H1 (cell line): Measurements from ENCODE around the gene HSD17B1. TPM values are rescaled to one million over a fixed set of nuclear protein-coding genes. Genes with fewer than 3 reads are reported as not detected.

ENCODE experiments used
- CTCF ChIA-PET: fragments of 300-600 bp; sonication (Branson Sonifier 250); formaldehyde crosslinking; loops from one replicate; lab custom pipeline; 2021; ENCODE audit not compliant: partially characterized antibody; lab: Charles Lee
- POLR2A ChIA-PET: fragments of 300-600 bp; sonication (Branson Sonifier 250); formaldehyde crosslinking; loops from one replicate; lab custom pipeline; 2021; ENCODE audit warnings: inconsistent platforms; ENCODE audit not compliant: partially characterized antibody; lab: Charles Lee
- DNase-seq, 2 experiments: peaks; one replicate each; pipeline versions ENCODE4 v3.0.0 to v3.0.0-alpha.2; 2010 to 2022; ENCODE audit warnings: low spot score in 2 of 2, low read depth in 1 of 2, mixed read lengths in 1 of 2
- FAIRE-seq: peaks from 2 replicates; lab custom pipeline; 2011; peaks lifted over from hg19 to GRCh38; lab: Jason Lieb, UNC
- H2AFZ ChIP-seq: 2 replicates; pipeline ENCODE4 v1.8.1; 2012; ENCODE audit warnings: low read length, inconsistent platforms
- H2AK5ac ChIP-seq: 2 replicates; pipeline ENCODE4 v1.6.1; 2013; ENCODE audit warnings: low read depth, low read length
- H2BK120ac ChIP-seq: replicated peaks from 2 replicates; pipeline ENCODE3; 2013; ENCODE audit warnings: low read depth, low read length, inconsistent platforms
- H2BK12ac ChIP-seq: 2 replicates; pipeline ENCODE4 v1.6.1; 2013; ENCODE audit warnings: low read depth, low read length
- H2BK15ac ChIP-seq: 2 replicates; pipeline ENCODE4 v1.6.1; 2013; ENCODE audit warnings: low read length
- H2BK20ac ChIP-seq: 2 replicates; pipeline ENCODE4 v1.6.1; 2013; ENCODE audit warnings: low read length
- H2BK5ac ChIP-seq: 2 replicates; pipeline ENCODE4 v1.6.1; 2013; ENCODE audit warnings: low read depth, low read length
- H3K14ac ChIP-seq: 2 replicates; pipeline ENCODE4 v1.6.1; 2013; ENCODE audit warnings: inconsistent platforms; ENCODE audit not compliant: insufficient read length
- H3K18ac ChIP-seq: 2 replicates; pipeline ENCODE4 v1.6.1; 2013; ENCODE audit warnings: low read length; ENCODE audit errors: extremely low read depth
- H3K23ac ChIP-seq: 2 replicates; pipeline ENCODE4 v1.6.1; 2013; ENCODE audit warnings: inconsistent platforms; ENCODE audit not compliant: insufficient read length
- H3K23me2 ChIP-seq: 2 replicates; pipeline ENCODE4 v1.6.1; 2013; ENCODE audit warnings: low read depth, low read length
- H3K27ac ChIP-seq: 2 replicates; pipeline ENCODE4 v1.6.1; 2011; ENCODE audit warnings: low read depth, low read length, inconsistent platforms
- H3K27me3 ChIP-seq, 4 experiments: replicated peaks in 1 of 4; 1 replicate in 1 of 4; 2 replicates in 3 of 4; pipeline versions ENCODE4 v1.6.1 to v1.8.1; 2011 to 2013; ENCODE audit warnings: low read length in 3 of 4, mild to moderate bottlenecking in 3 of 4, inconsistent platforms in 2 of 4, mixed read lengths in 2 of 4, moderate library complexity in 1 of 4; ENCODE audit not compliant: control insufficient read depth in 3 of 4, insufficient read depth in 3 of 4; ENCODE audit errors: extremely low read depth in 1 of 4
- H3K36me3 ChIP-seq, 4 experiments: 2 replicates each; pipeline versions ENCODE4 v1.6.1 to v1.8.1; 2011 to 2013; ENCODE audit warnings: mild to moderate bottlenecking in 4 of 4, low read length in 3 of 4, moderate library complexity in 2 of 4, control low read depth in 1 of 4, inconsistent platforms in 1 of 4; ENCODE audit not compliant: insufficient read depth in 4 of 4, control insufficient read depth in 2 of 4
- H3K4ac ChIP-seq: replicated peaks from 2 replicates; pipeline ENCODE3; 2013; ENCODE audit warnings: low read length, low read depth, mixed read lengths, inconsistent platforms; ENCODE audit not compliant: insufficient read length
- H3K4me1 ChIP-seq, 4 experiments: replicated peaks in 1 of 4; 1 replicate in 1 of 4; 2 replicates in 3 of 4; pipeline versions ENCODE4 v1.6.1 to v1.8.1; 2011 to 2013; ENCODE audit warnings: low read length in 3 of 4, inconsistent platforms in 2 of 4, mixed read lengths in 1 of 4; ENCODE audit not compliant: insufficient read depth in 4 of 4, control insufficient read depth in 3 of 4
- H3K4me2 ChIP-seq, 2 experiments: 2 replicates each; pipeline versions ENCODE4 v1.6.1 to v1.8.1; 2011 to 2013; ENCODE audit warnings: low read depth in 2 of 2, low read length in 2 of 2, control low read depth in 1 of 2, inconsistent platforms in 1 of 2, mild to moderate bottlenecking in 1 of 2; ENCODE audit not compliant: insufficient read depth in 1 of 2
- H3K4me3 ChIP-seq, 4 experiments: fragments of 200-600, 300-600 bp in 1 of 4; sonication (generic), shearing (Covaris generic), sonication (Bioruptor Twin) in 1 of 4; 2 replicates each; pipeline versions ENCODE4 v1.5.1 to v1.8.1; 2011 to 2016; ENCODE audit warnings: low read length in 4 of 4, low read depth in 3 of 4, control low read depth in 2 of 4, inconsistent platforms in 2 of 4, mild to moderate bottlenecking in 2 of 4, mixed read lengths in 1 of 4, moderate library complexity in 1 of 4; ENCODE audit not compliant: insufficient read depth in 2 of 4; ENCODE audit errors: extremely low read depth in 1 of 4
- H3K56ac ChIP-seq: replicated peaks from 2 replicates; pipeline ENCODE3; 2013; ENCODE audit warnings: low read depth, mild to moderate bottlenecking, mixed read lengths, low read length, inconsistent platforms; ENCODE audit not compliant: insufficient read length
- H3K79me1 ChIP-seq: 2 replicates; pipeline ENCODE4 v1.6.1; 2013; ENCODE audit warnings: low read depth, low read length, control low read depth
- H3K79me2 ChIP-seq, 2 experiments: 2 replicates each; pipeline versions ENCODE4 v1.6.1 to v1.8.1; 2012 to 2013; ENCODE audit warnings: low read length in 2 of 2, mild to moderate bottlenecking in 2 of 2, inconsistent platforms in 1 of 2; ENCODE audit not compliant: insufficient read depth in 2 of 2, control insufficient read depth in 1 of 2
- H3K9ac ChIP-seq, 4 experiments: replicated peaks in 1 of 4; 1 replicate in 1 of 4; 2 replicates in 3 of 4; pipeline versions ENCODE4 v1.6.1 to v1.8.1; 2011 to 2013; ENCODE audit warnings: low read depth in 3 of 4, low read length in 3 of 4, control low read depth in 2 of 4, mild to moderate bottlenecking in 2 of 4, moderate library complexity in 2 of 4, inconsistent platforms in 1 of 4; ENCODE audit errors: extremely low read depth in 1 of 4
- H3K9me3 ChIP-seq, 2 experiments: 2 replicates each; pipeline versions ENCODE4 v1.6.1 to v1.8.1; 2012 to 2013; ENCODE audit warnings: mild to moderate bottlenecking in 2 of 2, moderate library complexity in 2 of 2, control low read depth in 1 of 2, inconsistent platforms in 1 of 2, low read depth in 1 of 2, low read length in 1 of 2, mixed read lengths in 1 of 2; ENCODE audit not compliant: insufficient read depth in 2 of 2
- H4K20me1 ChIP-seq, 2 experiments: replicated peaks in 1 of 2; 2 replicates each; pipeline versions ENCODE3 to v1.8.1; 2011 to 2013; ENCODE audit warnings: inconsistent platforms in 2 of 2, low read length in 2 of 2, mild to moderate bottlenecking in 1 of 2; ENCODE audit not compliant: insufficient read depth in 2 of 2, control insufficient read depth in 1 of 2
- H4K5ac ChIP-seq: 2 replicates; pipeline ENCODE4 v1.6.1; 2013; ENCODE audit warnings: low read length, low read depth, mixed read lengths, inconsistent platforms; ENCODE audit not compliant: insufficient read length
- H4K8ac ChIP-seq: 2 replicates; pipeline ENCODE4 v1.8.0; 2013; ENCODE audit warnings: mild to moderate bottlenecking, moderate library complexity, low read length, inconsistent platforms; ENCODE audit not compliant: insufficient read depth; ENCODE audit errors: extremely low read depth
- H4K91ac ChIP-seq: replicated peaks from 2 replicates; pipeline ENCODE3; 2013; ENCODE audit warnings: low read length, mixed read lengths, inconsistent platforms; ENCODE audit not compliant: insufficient read length
- ATF2 ChIP-seq: IDR thresholded peaks from 2 replicates; pipeline ENCODE4 v1.6.1; 2012; ENCODE audit warnings: low read length, inconsistent platforms
- CTCF ChIP-seq, 3 experiments: IDR thresholded peaks; 1 replicate in 2 of 3; 2 replicates in 1 of 3; pipeline versions ENCODE4 v1.5.1 to v1.6.1; 2011; ENCODE audit warnings: low read length in 3 of 3, mild to moderate bottlenecking in 3 of 3, inconsistent platforms in 2 of 3, low read depth in 1 of 3, moderate library complexity in 1 of 3; ENCODE audit not compliant: insufficient read depth in 1 of 3; ENCODE audit errors: control extremely low read depth in 1 of 3
- HDAC6 ChIP-seq: IDR thresholded peaks from one replicate; pipeline ENCODE4 v1.7.1; 2012; ENCODE audit warnings: low read depth, mild to moderate bottlenecking, inconsistent platforms, low read length, moderate library complexity
- JUND ChIP-seq: IDR thresholded peaks from 2 replicates; pipeline ENCODE4 v1.6.1; 2011; ENCODE audit warnings: mild to moderate bottlenecking, improper control_type of control experiment, low read length
- KDM5A ChIP-seq: fragments of 200-600 bp; IDR thresholded peaks from 2 replicates; pipeline ENCODE4 v1.7.1; 2012; ENCODE audit warnings: mild to moderate bottlenecking, low read length, inconsistent platforms, mixed read lengths
- NANOG ChIP-seq: IDR thresholded peaks from 2 replicates; pipeline ENCODE4 v1.6.1; 2011; ENCODE audit warnings: low read length, low read depth, mild to moderate bottlenecking, inconsistent platforms; ENCODE audit not compliant: insufficient read depth, poor library complexity, severe bottlenecking
- SIN3A ChIP-seq, 2 experiments: IDR thresholded peaks in 1 of 2; conservative IDR thresholded peaks in 1 of 2; 2 replicates each; pipeline ENCODE4 v1.6.1; 2011 to 2012; ENCODE audit warnings: low read length in 2 of 2, improper control_type of control experiment in 1 of 2, low read depth in 1 of 2, mild to moderate bottlenecking in 1 of 2
- WGBS, 2 experiments: shearing (Covaris generic) in 1 of 2; methylation state at CpG; one replicate each; pipeline versions ENCODE4 v1.1.6 to v1.1.7; 2013 to 2015; ENCODE audit warnings: low lambda C conversion rate in 2 of 2, mixed read lengths in 2 of 2, inconsistent platforms in 1 of 2, low coverage in 1 of 2, missing lambda C conversion rate in 1 of 2; ENCODE audit not compliant: insufficient replicate concordance in 2 of 2, insufficient coverage in 1 of 2, insufficient read length in 1 of 2; ENCODE audit errors: extremely low coverage in 1 of 2, missing lambda C conversion rate in 1 of 2; 5-methylcytosine and 5-hydroxymethylcytosine counted together
- polyA plus RNA-seq, 7 experiments: library from polyadenylated mRNA; depleted of rRNA in 3 of 7; stranded (reverse) in 5 of 7; unstranded in 2 of 7; fragments of >200 nt in 5 of 7; fragments of 200-250 nt in 2 of 7; gene quantifications; 1 replicate in 5 of 7; 2 replicates in 1 of 7; 4 replicates in 1 of 7; pipeline versions ENCODE4 v1.2.1 to v1.2.3, GENCODE V29; 2011 to 2013; ENCODE audit warnings: missing spikeins in 2 of 7, mixed read lengths in 2 of 7
- total RNA-seq: library from RNA; stranded (reverse); fragmentation: NEBNext Ultra II Directional; extraction: Animal tissue kit (Norgen Biotek cat#: 25700); gene quantifications from 2 replicates; pipeline ENCODE4 v1.2.1, GENCODE V29; 2021

HSD17B1 gene
- total and polyA plus RNA-seq, 2 of the 8 experiments (the other 6 are each of a cell fraction or from before 2014, with no cell fraction given): 0.88 to 1.0 TPM

- Histone ChIP-seq H2BK20ac (no peak overlapping the region), H3K4me2 (no peak overlapping the region), H3K9me3 (no peaks in the 10 kb centered on the region), H3K36me3 (peaks cover 0 to 15% (median 8%) of the 10 kb centered on the region in 4 experiments; a peak in 5 of 8 replicates), H3K23ac (no peak overlapping the region), H2BK120ac (no peak overlapping the region), H3K4me1 (peaks cover 0 to 9% (median 8%) of the 10 kb centered on the region in 4 experiments; a peak in 6 of 7 replicates), H2AFZ (no peak overlapping the region), H2AK5ac (no peak overlapping the region), H3K56ac (no peak overlapping the region), H2BK5ac (no peak overlapping the region), H3K4ac (no peak overlapping the region), H4K5ac (no peak overlapping the region), H2BK12ac (no peak overlapping the region), H3K14ac (no peak overlapping the region), H4K8ac (no peak overlapping the region), H4K91ac (no peak overlapping the region), H2BK15ac (no peak overlapping the region), H3K9ac (no peak overlapping the region), H3K4me3 (no peak overlapping the region), H3K27me3 (no peaks in the 10 kb centered on the region), H3K23me2 (peaks cover 5% of the 10 kb centered on the region), H3K18ac (no peak overlapping the region), H3K79me2 (no peaks in the 10 kb centered on the region), H4K20me1 (peaks cover 1 to 6% of the 10 kb centered on the region in 2 experiments), H3K27ac (no peak overlapping the region), H3K79me1 (no peaks in the 10 kb centered on the region; the same call in 1 of the 2 replicates)
- ChIA-PET POLR2A (no interaction called here), CTCF (interaction anchor here (0.7 to 1.5 kb wide), 3 partner anchors 12 to 231 kb away, joined by 3 to 6 read pairs (median 4); no protein-coding TSS in a partner anchor)
- no peak for DNase-seq
- no peak for FAIRE-seq
- 93% methylated on average over 17 of the region's 17 CpGs; no CpG with 5 or more reads in 1 of the 2 experiments for WGBS, 2 experiments
- TF ChIP-seq HDAC6: no peak
- TF ChIP-seq JUND: no peak
- no peak for TF ChIP-seq NANOG
- TF ChIP-seq SIN3A (conservative IDR thresholded peaks at IDR 0.05 in 1 of 2, IDR thresholded peaks at IDR 0.05 in 1 of 2; ENCODE audit: low read depth in 1 of 2, low read length in 2 of 2): no peak
- TF ChIP-seq CTCF (IDR thresholded peaks at IDR 0.05; ENCODE audit: control extremely low read depth in 1 of 3, insufficient read depth in 1 of 3, low read depth in 1 of 3, low read length in 3 of 3): no peak
- no peak for TF ChIP-seq ATF2
- no peak for TF ChIP-seq KDM5A
Measured at GRCh38 chr17:42541041-42541833, 11.5 kb upstream of the HSD17B1 start.
